WI38 (cell line): Measurements from ENCODE around the gene PLD1.
A peak's percentile ranks its signal among the peaks of the same experiment; 100 is the strongest.

Source experiments
- H3K4me3 ChIP-seq: 2 replicates; pipeline ENCODE4 v1.5.1; 2011; ENCODE audit warnings: low read depth, mild to moderate bottlenecking, control low read depth, low read length
- CTCF ChIP-seq: IDR thresholded peaks from 2 replicates; pipeline ENCODE4 v1.5.1; 2012; ENCODE audit warnings: low read depth, mild to moderate bottlenecking, control low read depth, low read length

The PLD1 gene

GRCh38 chr3:171830518-171830875, 20.2 kb upstream of the PLD1 start:
- H3K4me3 ChIP-seq, result no peak overlapping the region
- TF ChIP-seq CTCF, result no peak

GRCh38 chr3:171829841-171830517, 19.7 kb upstream of the PLD1 start:
- TF ChIP-seq CTCF, result peak; percentile 71
- no peak overlapping the region for H3K4me3 ChIP-seq

GRCh38 chr3:171828902-171829770, 18.9 kb upstream of the PLD1 start:
- no peak for TF ChIP-seq CTCF
- H3K4me3 ChIP-seq, result no peak overlapping the region

GRCh38 chr3:171827836-171828458, 17.7 kb upstream of the PLD1 start:
- H3K4me3 ChIP-seq, result no peak overlapping the region
- TF ChIP-seq CTCF, result no peak

GRCh38 chr3:171827385-171827784, 17.1 kb upstream of the PLD1 start:
- 0 out of 2 replicates have a peak, but pooled peaks have one; percentile 10 for TF ChIP-seq CTCF
- H3K4me3 ChIP-seq, result no peak overlapping the region

GRCh38 chr3:171825222-171825828, 15.0 kb upstream of the PLD1 start:
- H3K4me3 ChIP-seq, result peak overlapping the region; percentile 9; the same call in 1 of the 2 replicates
- TF ChIP-seq CTCF, result no peak
